ENCODE results near the gene CABP7.

DNA sequence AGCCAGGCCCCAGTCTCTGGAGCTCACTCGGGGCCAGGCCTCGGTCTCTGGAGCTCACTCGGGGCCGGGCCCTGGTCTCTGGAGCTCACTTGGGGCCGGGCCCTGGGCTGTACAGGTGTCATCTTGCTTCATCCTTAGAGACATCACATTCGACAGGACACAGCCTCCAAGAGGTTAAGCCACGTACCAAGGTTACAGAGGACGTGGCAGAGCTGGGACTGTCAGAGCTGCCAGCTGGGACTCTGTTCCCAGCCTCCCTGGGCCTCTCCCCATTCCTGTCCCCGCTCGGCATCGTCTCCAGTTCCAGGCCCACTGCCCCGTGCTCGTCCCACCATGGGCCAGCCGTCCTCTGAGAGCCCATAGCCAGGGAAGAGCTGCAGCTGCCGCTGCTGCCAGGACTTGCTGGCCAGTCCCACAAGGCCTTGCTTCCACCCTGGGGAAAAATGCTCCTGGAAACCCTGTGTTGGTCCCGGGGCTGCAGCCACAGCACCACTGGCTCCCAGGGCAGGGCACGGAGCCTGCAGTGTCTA, 19.6 kb downstream of the CABP7 start:
- TF ChIP-seq POLR2A (IDR thresholded peaks at IDR 0.05): no peak
- TF ChIP-seq POLR2AphosphoS5 (IDR thresholded peaks at IDR 0.05): no peak
- TF ChIP-seq, protein P1, sequence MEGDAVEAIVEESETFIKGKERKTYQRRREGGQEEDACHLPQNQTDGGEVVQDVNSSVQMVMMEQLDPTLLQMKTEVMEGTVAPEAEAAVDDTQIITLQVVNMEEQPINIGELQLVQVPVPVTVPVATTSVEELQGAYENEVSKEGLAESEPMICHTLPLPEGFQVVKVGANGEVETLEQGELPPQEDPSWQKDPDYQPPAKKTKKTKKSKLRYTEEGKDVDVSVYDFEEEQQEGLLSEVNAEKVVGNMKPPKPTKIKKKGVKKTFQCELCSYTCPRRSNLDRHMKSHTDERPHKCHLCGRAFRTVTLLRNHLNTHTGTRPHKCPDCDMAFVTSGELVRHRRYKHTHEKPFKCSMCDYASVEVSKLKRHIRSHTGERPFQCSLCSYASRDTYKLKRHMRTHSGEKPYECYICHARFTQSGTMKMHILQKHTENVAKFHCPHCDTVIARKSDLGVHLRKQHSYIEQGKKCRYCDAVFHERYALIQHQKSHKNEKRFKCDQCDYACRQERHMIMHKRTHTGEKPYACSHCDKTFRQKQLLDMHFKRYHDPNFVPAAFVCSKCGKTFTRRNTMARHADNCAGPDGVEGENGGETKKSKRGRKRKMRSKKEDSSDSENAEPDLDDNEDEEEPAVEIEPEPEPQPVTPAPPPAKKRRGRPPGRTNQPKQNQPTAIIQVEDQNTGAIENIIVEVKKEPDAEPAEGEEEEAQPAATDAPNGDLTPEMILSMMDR (IDR thresholded peaks at IDR 0.05): no peak
- no peak for TF ChIP-seq EP300 (IDR thresholded peaks at IDR 0.05)

Data from suprapubic skin (tissue), 4 donors.